Osteoblast (primary cell): ENCODE data around the gene MFF. TPM values are rescaled to one million over a fixed set of nuclear protein-coding genes. Genes with fewer than 3 reads are reported as not detected.

Experiments used
- DNase-seq: peaks from one replicate; pipeline ENCODE4 v3.0.0; 2011; ENCODE audit warnings: low spot score, mixed read lengths; ENCODE audit not compliant: insufficient read length; ENCODE audit errors: missing footprints
- H2AFZ ChIP-seq: 2 replicates; pipeline ENCODE4 v1.6.0; 2011; ENCODE audit warnings: mild to moderate bottlenecking, low read length
- H3K27ac ChIP-seq: 2 replicates; pipeline ENCODE4 v1.5.1; 2011; ENCODE audit warnings: mild to moderate bottlenecking, low read depth, low read length, moderate library complexity
- H3K27me3 ChIP-seq: 2 replicates; pipeline ENCODE4 v1.6.0; 2012; ENCODE audit warnings: mild to moderate bottlenecking, control low read depth, inconsistent platforms, low read length, moderate library complexity; ENCODE audit not compliant: insufficient read depth
- H3K36me3 ChIP-seq: 2 replicates; pipeline ENCODE4 v1.5.1; 2011; ENCODE audit warnings: mild to moderate bottlenecking, low read length, control low read depth, moderate library complexity; ENCODE audit not compliant: insufficient read depth
- H3K4me1 ChIP-seq: 2 replicates; pipeline ENCODE4 v1.5.1; 2011; ENCODE audit warnings: mild to moderate bottlenecking, low read length, control low read depth, moderate library complexity; ENCODE audit not compliant: insufficient read depth
- H3K4me2 ChIP-seq: 2 replicates; pipeline ENCODE4 v1.6.0; 2011; ENCODE audit warnings: mild to moderate bottlenecking, low read length; ENCODE audit not compliant: insufficient read depth
- H3K4me3 ChIP-seq: fragments of 200-600 bp; sonication (generic); 3 replicates; pipeline ENCODE4 v1.5.1; 2012; ENCODE audit warnings: mild to moderate bottlenecking, low read length, inconsistent platforms; ENCODE audit not compliant: insufficient read depth
- H3K79me2 ChIP-seq: 2 replicates; pipeline ENCODE4 v1.6.0; 2012; ENCODE audit warnings: mild to moderate bottlenecking, low read length, control low read depth, inconsistent platforms; ENCODE audit not compliant: insufficient read depth
- H3K9me3 ChIP-seq: 2 replicates; pipeline ENCODE4 v1.5.1; 2011; ENCODE audit warnings: low read depth, low read length, control low read depth
- H4K20me1 ChIP-seq: 2 replicates; pipeline ENCODE4 v1.6.0; 2012; ENCODE audit warnings: mild to moderate bottlenecking, low read length, control low read depth; ENCODE audit not compliant: insufficient read depth
- CTCF ChIP-seq: IDR thresholded peaks from 2 replicates; pipeline ENCODE4 v1.5.1; 2011; ENCODE audit warnings: mild to moderate bottlenecking, low read depth, low read length, moderate library complexity; ENCODE audit errors: extremely low read depth
- total RNA-seq: library from RNA; depleted of rRNA; stranded (reverse); fragments of >200 nt; gene quantifications from 2 replicates; pipeline ENCODE4 v1.2.3, GENCODE V29; 2012

MFF gene
- total RNA-seq, 1 donor = 101 TPM

GRCh38 chr2:227348324-227348723 is 23.3 kb downstream of the MFF start:
- no peaks in the 10 kb centered on the region for H3K9me3 ChIP-seq
- no peaks in the 10 kb centered on the region for H4K20me1 ChIP-seq
- no peak overlapping the region for H2AFZ ChIP-seq
- H3K4me2 ChIP-seq = no peak overlapping the region
- H3K27ac ChIP-seq = no peak overlapping the region
- H3K36me3 ChIP-seq = peaks cover 10% of the 10 kb centered on the region
- DNase-seq = no peak
- no peak for TF ChIP-seq CTCF
- no peaks in the 10 kb centered on the region for H3K27me3 ChIP-seq
- no peaks in the 10 kb centered on the region for H3K4me1 ChIP-seq
- no peaks in the 10 kb centered on the region for H3K79me2 ChIP-seq
- no peak overlapping the region for H3K4me3 ChIP-seq

GRCh38 chr2:227349989-227350612 is 25.1 kb downstream of the MFF start:
- Histone ChIP-seq H3K36me3 (peaks cover 15% of the 10 kb centered on the region), H3K27ac (no peak overlapping the region), H3K4me2 (no peak overlapping the region), H3K27me3 (no peaks in the 10 kb centered on the region), H4K20me1 (no peaks in the 10 kb centered on the region), H3K9me3 (no peaks in the 10 kb centered on the region), H2AFZ (no peak overlapping the region), H3K4me3 (no peak overlapping the region), H3K79me2 (no peaks in the 10 kb centered on the region), H3K4me1 (no peaks in the 10 kb centered on the region)
- DNase-seq = no peak
- no peak for TF ChIP-seq CTCF

GRCh38 chr2:227351639-227352038 is 26.6 kb downstream of the MFF start:
- Histone ChIP-seq H3K4me1 (no peaks in the 10 kb centered on the region), H3K4me3 (no peak overlapping the region), H3K79me2 (no peaks in the 10 kb centered on the region), H3K36me3 (peaks cover 16% of the 10 kb centered on the region), H4K20me1 (no peaks in the 10 kb centered on the region), H3K27me3 (no peaks in the 10 kb centered on the region), H3K9me3 (no peaks in the 10 kb centered on the region), H3K4me2 (no peak overlapping the region), H2AFZ (no peak overlapping the region), H3K27ac (no peak overlapping the region)
- no peak for DNase-seq
- no peak for TF ChIP-seq CTCF

- Histone ChIP-seq H3K4me2 (no peak overlapping the region), H2AFZ (no peak overlapping the region), H3K36me3 (peaks cover 31% of the 10 kb centered on the region), H3K79me2 (no peaks in the 10 kb centered on the region), H3K9me3 (no peaks in the 10 kb centered on the region), H3K4me1 (no peaks in the 10 kb centered on the region), H3K27ac (no peak overlapping the region), H4K20me1 (no peaks in the 10 kb centered on the region), H3K4me3 (no peak overlapping the region), H3K27me3 (no peaks in the 10 kb centered on the region)
- no peak for DNase-seq
- no peak for TF ChIP-seq CTCF
These were observed 35.3 kb downstream of the MFF start for GRCh38 chr2:227360351-227360750.
